ENCODE results near the gene TMEM132D. TPM values are rescaled to one million over a fixed set of nuclear protein-coding genes. Genes with fewer than 3 reads are reported as not detected.

TMEM132D gene
- total RNA-seq, 2 donors from 2014 or later = 0.05 TPM; not detected in 1

DNA sequence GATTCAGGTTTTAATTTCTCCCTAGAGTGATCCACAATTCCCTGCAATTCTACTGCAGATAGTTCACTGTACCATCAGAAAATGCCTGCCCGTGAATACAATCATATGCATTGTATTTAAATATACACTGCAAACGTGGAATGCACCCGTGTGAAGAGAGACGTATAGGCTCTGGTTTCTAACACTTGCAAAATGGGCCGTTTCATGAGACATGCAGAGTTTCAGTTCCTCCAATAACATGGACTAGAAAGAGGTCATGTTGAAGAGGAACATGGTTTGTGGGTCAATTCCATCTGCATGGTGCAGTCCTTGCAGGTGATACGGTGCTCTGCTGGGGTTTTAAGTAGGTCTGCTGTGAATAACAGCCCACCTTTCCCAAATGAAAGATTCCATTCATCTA lies 373.3 kb downstream of the TMEM132D start:
- ATAC-seq = no peak
- intact Hi-C loops (cut with DNase I) = no loop called here
- no peak for DNase-seq

DNA sequence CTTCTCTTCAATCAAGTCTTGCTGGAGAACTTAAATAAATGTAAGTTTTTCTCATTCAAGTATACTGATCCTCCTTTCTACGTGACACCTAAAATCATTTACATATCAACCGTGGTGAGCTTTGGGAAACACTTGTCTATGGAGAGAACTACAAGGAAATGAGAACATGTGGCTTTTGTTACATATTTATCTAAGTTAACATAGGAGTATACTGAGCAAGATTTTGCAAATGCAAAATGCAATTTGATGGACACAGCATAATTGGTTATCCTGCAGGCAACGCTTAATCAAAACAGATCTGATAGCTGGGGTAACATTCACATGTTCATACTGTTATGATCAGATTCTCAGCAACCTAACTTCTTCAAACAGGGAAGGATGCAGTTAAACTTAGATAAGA lies 376.3 kb downstream of the TMEM132D start:
- intact Hi-C loops (cut with DNase I) = no loop called here
- ATAC-seq (no peak), DNase-seq (no peak)

DNA sequence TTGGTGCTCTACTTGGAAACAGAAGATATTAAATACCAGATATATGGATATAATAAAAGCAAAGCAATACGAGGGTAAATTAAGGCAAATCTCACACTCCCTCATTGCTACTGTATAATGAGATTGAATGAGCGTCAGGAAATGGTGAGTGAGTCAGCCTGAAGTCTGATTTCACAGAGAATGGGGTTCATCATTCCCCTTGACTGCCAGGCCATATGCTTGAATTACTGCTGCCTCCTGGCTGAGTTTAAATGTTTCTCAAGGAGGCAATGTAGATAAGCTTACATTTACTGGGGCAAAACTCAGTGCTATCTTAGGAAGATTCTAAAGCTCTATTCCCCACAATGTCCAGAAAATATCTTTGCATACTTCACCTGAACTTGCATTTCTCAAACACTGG lies 380.2 kb downstream of the TMEM132D start:
- DNase-seq = no peak
- no peak for ATAC-seq
- intact Hi-C loops (cut with DNase I) = no loop called here

DNA sequence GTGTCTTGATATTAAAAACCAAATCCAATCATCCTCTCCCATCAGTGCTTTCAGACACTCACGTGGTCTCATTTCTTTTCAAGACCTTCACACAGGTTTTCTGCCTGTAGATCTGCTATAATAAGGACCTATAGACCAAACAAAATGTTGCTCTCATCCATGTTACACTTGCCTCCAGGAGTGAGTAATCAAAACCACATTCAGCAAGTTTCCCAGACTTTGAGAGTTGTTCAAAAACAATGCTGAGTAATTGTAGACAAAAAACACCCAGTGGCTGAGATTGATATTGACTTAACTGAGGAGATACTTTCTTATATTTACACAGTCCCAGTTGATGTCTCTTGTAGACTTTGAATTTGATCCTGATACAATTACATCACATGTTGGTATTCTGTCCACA lies 383.1 kb downstream of the TMEM132D start:
- ATAC-seq (no peak), DNase-seq (no peak)
- intact Hi-C loops (cut with DNase I) = no loop called here

DNA sequence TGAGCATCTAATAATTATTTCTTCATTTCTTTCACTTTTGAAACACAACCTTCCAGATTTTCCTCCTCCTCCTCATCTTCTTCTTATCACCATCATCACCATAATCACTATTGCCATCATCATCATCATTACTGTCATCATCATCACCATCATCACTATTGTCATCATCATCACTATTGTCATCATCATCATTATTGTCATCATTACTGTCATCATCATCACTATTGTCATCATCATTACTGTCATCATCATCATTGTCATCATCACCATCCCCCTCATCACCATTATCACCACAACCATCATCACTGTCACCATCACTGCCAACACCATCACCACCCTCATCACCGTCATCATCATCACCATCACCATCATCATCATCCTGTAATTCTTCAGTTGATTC lies 400.0 kb downstream of the TMEM132D start:
- ATAC-seq = no peak
- no peak for DNase-seq
- intact Hi-C loops (cut with DNase I) = no loop called here

DNA sequence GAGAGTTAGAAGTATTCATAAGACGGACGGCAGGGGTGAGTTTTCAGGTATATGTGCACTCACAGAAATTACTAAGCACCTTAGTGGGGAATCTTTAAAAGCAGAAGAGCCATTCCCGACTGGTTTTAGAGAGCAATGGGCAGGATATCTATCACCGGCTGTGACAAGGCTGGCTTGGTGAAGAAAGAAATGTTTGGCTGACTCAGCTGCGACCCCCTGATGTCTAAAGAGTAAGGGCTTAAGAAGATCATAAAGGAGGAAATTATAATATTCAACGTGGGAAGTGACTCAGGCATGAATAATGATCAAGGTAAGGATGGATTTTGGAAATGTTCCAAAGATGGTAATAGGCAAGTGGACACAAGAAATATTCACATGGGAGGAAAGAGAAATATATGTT lies 407.6 kb downstream of the TMEM132D start:
- DNase-seq = no peak
- no peak for ATAC-seq
- intact Hi-C loops (cut with DNase I) = no loop called here

DNA sequence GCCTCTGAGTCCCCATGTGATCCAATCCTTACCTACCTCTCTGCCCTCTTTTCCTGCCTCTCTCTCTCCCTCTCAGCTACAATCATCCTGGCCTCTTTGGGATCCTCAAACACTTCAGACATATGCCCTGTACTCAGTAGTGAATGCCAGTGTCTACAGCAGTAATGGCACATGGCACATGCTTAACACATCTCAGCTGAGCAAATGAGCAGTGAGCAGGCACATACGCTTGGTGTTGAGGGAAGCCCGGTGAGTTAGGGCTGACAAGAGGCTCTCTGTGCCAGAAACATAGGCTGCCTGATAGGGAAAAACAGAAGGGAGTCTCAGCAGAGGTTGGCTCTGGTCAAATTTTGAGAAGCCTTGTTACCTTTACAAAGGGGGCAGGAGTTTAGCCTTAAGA lies 409.1 kb downstream of the TMEM132D start:
- no peak for DNase-seq
- no peak for ATAC-seq
- intact Hi-C loops (cut with DNase I) = no loop called here

DNA sequence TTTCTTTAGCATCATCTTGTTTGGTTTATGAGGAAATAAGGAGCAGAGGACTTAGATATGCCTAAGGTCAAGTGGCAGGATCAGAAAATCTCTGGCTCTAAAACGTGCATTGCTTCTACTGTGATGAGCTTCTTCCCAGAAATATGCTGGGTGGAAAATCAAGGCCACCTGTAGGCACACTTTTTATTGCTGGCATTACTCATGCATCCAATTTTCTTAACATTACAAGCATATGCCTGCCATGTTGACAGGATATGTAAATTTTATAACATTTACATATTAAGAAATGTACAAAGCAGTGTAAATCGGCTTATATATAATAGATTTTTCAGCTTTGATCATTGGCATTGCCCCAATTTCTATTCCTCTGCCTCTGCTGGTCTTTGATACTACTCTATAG lies 409.6 kb downstream of the TMEM132D start:
- no peak for ATAC-seq
- intact Hi-C loops (cut with DNase I) = no loop called here
- no peak for DNase-seq

DNA sequence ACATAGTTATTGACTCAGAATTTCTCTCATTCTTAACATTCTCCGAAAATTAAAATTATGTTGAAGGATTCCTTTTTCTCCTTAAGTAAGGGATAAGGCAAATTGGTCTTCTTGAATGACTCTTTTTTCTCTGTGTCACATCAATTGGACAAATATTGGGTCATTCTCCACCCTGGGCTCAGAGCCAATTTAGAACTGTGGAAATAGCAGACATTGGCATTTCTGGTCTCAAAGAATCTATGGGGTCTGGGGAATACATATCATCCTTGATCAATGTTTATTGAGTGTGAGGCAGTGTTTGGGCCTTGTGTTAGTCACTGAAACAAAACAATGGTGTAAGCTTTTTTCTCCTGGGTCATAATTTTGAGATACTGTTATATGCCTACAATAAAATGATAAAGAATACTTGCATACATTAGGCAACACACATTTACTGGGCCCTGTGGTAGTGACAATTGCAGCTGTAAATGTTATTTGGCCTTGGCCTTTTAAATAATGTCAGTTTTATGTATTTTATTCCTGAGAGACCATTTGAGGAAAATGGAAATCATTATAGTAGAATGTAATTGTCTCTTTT lies 414.6 kb downstream of the TMEM132D start:
- intact Hi-C loops (cut with DNase I) = no loop called here
- no peak for ATAC-seq

DNA sequence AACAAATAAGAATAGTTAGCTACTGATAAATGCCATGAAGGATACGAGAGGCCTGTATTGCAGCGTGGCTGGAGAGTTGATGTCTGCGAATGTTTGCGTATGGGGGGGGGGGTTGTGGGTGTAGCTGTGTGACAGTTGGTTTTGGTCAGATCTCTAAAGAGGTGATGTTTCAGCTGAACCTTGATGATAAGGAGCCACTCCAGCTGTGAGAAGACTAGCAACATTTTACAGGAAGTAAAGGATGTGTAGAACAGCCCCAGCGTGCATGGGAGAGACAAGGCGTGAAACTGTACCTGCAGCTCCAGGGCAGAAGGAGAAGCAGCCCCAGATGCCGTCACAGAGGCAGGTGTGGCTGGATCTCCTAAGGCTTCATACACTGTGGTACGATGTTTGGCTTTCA lies 416.9 kb downstream of the TMEM132D start:
- ATAC-seq (no peak), DNase-seq (no peak)
- intact Hi-C loops (cut with DNase I) = no loop called here

More for the DNA sequence above, 414.6 kb downstream of the TMEM132D start:
- DNase-seq = no peak

DNA sequence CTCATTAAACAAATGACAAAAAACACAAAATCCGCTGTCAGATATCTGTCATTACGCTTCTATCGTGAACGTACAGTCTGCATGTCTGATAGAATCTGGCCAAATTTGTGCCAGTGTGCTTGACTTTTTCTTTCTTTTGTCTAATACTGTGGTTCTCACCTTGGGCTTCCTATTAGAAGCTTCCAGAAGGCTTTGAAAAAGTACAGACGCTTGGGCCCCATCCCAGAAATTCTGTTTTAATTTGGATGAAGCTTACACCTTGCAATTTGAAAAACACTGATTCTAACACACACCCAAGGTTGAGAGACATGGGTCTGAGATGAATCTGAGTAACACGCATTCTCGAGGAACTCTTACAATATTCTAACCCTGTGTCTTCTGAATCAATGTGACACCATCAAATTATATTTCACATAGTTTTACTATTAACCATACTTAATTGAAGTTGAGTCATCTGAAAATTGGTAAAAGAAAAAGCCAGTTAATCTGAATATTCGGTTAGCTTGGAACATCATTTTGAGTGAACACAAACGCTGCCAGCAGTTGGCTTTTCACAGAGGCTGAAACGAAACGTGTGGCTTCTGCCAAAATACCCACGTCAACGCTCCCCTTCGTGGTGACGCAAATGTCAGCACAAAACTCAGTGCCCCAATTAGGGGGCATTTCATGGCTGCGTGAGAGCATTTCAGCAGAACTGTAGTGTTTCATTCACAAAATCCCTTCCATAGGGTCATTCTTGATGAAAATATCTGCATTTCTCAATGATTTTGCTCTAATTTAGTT lies 420.5 kb downstream of the TMEM132D start:
- DNase-seq (no peak), ATAC-seq (no peak)
- intact Hi-C loops (cut with DNase I) = no loop called here

DNA sequence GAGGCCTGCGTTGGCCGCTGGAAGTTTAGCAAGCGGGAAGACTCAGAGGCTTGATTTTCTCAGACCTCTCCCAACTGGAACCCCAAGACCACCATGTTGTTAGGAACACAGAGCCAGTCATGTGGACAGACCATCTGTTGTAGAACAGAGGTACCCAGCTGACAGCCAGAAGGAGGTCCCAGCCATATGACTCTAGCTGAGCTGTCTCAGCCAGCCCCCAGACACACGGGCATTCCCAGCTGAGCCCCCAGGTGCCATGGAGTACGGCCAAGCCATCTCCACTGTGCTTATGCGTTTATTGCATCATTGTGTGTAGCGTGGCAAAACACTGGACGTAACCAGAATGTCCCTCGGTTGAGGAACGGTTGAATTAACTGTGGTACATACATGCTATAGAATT lies 421.9 kb downstream of the TMEM132D start:
- DNase-seq = no peak
- intact Hi-C loops (cut with DNase I) = no loop called here
- no peak for ATAC-seq

DNA sequence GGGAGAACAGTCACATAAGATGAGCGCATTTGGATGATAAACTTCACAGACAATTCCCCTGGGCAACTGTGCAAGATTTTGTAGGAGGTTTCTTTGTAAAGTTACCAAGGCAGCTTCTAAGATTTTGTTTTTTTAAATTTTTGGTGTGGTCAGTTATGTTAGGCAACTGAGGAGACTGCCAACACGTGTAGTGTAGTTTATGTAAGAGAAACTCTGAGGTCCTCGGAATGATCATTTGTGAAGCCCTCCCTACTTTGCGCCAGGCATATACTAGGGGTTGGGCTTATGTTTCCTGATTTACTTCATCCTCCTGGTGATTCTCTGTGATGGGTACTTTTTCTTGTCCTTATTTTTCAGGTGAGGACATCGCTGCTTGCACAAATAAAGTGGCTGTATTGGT lies 433.6 kb downstream of the TMEM132D start:
- ATAC-seq = no peak
- intact Hi-C loops (cut with DNase I) = no loop called here
- no peak for DNase-seq

DNA sequence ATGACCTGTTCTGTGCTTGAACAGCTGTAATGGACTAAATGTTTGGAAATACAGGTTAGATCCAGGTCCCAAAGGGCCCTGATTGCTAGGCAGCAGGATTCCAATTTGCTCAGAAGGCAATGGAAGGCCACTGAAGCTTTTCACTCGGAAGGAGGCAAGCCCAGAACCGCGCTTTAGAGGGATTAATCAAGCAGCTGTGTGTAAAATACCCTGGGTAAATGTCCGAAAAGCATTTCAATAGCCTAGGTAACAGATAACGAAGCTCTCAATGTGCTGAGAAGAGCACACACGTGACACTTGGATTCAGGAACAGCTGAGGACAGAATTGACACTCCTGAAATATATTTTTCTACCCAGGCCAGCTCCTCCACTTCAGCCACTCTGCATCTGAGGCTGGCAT lies 436.1 kb downstream of the TMEM132D start:
- DNase-seq (no peak), ATAC-seq (no peak)
- intact Hi-C loops (cut with DNase I) = no loop called here

DNA sequence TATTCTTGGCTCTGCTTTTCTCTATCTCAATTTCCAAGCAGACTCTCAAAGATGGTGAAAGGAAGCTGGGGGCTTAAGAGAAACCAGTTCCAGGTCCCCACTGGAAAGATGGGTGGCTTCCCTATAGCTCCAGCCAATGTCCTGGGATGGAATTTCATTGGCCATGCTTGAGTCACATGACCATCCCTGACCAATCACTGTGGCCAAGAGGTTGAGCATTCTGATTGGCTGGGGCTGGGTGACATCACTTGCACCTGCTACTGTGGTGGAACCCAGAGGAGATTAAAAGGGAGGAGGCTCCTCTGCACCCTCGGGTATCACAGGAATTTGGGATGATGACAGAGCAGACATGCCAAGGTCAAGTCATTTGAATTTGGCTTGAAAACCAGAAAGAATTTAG lies 436.5 kb downstream of the TMEM132D start:
- intact Hi-C loops (cut with DNase I) = no loop called here
- ATAC-seq (no peak), DNase-seq (no peak)

DNA sequence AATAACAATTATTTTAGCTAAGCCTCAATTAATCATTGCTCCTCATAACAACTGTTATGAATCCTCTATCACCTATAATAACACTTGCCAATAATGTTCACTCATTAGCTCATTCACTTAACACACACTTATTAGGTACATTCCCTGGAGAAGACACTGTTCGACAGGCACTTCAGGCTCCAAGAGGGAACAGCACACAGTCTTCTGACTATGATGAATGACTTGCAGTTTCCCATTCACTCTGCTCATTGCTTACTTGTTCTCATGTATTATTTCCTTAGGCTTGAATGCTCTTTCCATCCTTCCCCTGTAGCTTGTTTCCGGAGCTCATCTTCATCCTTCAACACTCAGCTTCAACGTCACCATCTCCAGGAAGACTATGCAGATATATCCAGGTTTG lies 437.3 kb downstream of the TMEM132D start:
- DNase-seq (no peak), ATAC-seq (no peak)
- intact Hi-C loops (cut with DNase I) = no loop called here

DNA sequence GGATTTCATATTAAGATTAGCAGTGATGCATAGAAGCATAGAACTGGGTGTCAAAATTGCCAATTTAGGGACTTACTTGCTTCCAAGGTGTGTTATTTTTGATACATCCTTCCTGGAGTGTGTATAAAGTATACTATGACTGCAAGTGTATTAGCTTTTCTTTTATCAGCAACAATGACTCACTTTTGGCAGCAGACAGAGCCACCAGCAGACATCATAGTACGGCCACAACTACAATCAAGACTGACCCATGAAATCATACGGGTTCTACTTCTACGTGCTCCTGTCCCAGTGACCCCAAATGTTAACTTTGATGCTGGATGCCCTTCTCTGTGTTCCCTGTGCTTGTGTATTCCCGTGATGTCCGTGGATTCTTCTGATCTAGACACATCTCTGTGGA lies 443.9 kb downstream of the TMEM132D start:
- ATAC-seq (no peak), DNase-seq (no peak)
- intact Hi-C loops (cut with DNase I) = no loop called here

DNA sequence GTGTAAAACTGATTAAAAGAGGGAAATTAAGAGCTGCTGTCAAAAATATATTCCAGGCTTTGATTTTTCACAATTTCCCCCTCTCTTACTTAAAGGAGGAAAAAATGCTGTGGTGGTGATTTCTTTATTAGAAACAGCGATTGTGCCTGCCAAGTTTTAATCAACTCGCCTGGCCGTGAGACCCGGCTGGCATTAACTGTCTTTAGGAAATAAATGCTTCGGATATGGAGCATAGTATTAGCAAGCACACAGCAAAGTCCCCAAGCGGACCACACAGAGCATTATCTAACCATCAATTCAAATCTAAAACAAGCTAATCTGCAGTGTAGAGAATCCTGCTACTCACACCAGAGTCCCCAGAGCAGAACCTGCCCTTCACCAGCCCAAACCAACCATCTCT lies 457.1 kb downstream of the TMEM132D start:
- intact Hi-C loops (cut with DNase I) = no loop called here
- ATAC-seq (no peak), DNase-seq (no peak)

DNA sequence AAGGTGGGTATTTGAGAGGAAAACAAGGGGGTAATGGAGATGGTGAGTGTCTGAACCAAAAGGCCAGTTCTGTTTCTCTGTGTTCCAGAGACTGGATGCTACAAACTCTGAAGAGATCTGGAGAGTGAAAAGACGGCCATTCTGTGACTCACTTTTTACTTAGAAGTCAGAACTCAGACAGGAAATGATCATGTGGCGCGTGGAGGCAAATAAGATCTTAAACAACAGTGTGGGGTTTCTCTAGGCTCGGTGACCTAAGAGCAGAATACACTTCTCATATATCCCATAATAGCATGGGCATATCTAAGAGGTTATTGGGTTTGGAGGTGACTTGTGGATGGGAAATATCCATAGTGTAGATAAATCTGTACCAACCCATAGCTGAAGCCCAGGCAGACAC lies 463.5 kb downstream of the TMEM132D start:
- no peak for DNase-seq
- ATAC-seq = no peak
- intact Hi-C loops (cut with DNase I) = no loop called here

DNA sequence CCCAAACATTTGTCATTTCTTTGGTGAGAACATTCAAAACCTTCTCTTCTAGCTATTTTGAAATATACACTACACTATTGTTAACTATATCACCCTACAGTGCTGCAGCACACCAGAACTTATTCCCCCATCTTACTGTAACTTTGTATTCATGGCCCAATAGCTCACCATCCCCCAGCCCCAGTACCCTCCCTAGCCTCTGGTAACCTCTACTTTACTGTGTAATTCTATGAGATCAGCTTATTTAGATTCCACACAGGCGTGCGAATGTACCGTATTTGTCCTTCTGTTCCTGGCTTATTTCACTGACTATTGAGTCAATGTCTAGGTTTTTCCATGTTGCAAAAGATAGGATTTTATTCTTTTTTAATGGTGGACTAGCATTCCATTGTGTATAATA lies 469.0 kb downstream of the TMEM132D start:
- intact Hi-C loops (cut with DNase I) = no loop called here
- DNase-seq (no peak), ATAC-seq (no peak)

DNA sequence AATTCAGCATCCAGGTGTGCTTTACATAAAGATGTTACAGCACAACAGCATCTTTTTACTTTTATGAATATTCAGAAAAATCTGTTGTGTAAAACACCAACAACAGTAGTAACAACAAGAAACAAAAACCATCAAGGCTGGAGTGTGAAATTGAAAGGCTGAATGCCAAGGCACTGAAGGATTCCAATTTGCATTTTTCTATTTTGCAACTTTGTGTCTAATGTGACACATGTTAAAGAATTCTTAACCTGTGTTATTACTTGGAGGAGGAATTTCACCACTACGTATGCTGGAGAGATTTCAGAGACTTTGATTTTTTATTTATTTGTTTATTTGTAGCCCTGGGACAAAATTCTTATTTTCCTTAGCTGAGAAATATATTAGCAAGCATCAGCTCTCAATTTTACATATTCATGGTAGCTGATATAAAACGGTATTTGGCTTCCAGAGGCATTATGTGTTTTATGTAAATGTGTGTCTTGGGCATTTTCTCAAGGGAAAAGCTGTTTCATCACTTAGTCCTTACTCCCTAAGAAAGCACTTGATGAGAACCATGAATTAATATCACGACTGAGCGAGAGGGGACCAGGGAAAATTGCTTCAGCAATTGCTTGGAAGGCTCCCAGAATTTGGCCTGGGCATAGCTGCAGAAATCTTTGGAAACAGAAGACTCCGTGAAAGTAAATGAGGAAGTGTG lies 475.4 kb downstream of the TMEM132D start:
- DNase-seq = no peak
- intact Hi-C loops (cut with DNase I) = no loop called here
- ATAC-seq = no peak
